NB4 (cell line): ENCODE measurements around the gene PTPN23.

Experiments
- MYC ChIP-seq: IDR thresholded peaks from 2 replicates; pipeline ENCODE4 v1.6.1; 2011; ENCODE audit warnings: low read depth, low read length
- POLR2A ChIP-seq: IDR thresholded peaks from 2 replicates; pipeline ENCODE4 v1.6.1; 2011; ENCODE audit warnings: mild to moderate bottlenecking; ENCODE audit not compliant: insufficient read length; ENCODE audit errors: extremely low read depth

DNA sequence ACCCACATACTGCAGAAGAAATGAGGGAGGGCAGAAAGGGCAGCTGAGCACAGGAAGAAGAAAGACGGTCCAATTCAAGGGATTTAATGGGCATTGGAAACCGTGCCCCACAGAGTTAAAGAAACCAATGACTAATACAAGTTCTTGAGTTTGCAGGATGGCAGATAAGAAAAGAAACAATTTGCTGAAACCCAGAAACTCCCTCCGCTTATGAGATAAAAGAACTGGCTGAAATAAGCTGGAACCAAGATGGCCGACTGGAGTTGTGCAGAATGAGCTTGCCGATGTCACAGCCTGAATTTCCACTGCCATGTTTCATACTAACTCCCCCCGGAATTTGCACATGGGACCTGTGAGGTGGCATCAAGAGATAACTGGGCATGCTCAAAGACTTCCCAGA, 47.8 kb downstream of the PTPN23 start:
- TF ChIP-seq POLR2A (no peak), MYC (no peak)
